ENCODE results near the gene POLR2B.
"Not testable (repeated sequence)": the region's sequence is repeated elsewhere in the genome, so short reads cannot be mapped to it uniquely, and the experiment has no call there.

The POLR2B gene

GRCh38 chr4:56990109-56990905 is 11.6 kb downstream of the POLR2B start:
- DNase-seq: no peak

- no peak for DNase-seq
These were observed 16.8 kb downstream of the POLR2B start for GRCh38 chr4:56995525-56995924.

- no peak for DNase-seq
These were observed 21.1 kb downstream of the POLR2B start for GRCh38 chr4:56999751-57000150.

GRCh38 chr4:57013543-57014120 is 34.9 kb downstream of the POLR2B start:
- no peak for DNase-seq

GRCh38 chr4:57018980-57019379 is 40.3 kb downstream of the POLR2B start:
- DNase-seq: no peak

GRCh38 chr4:57020467-57021101 is 41.9 kb downstream of the POLR2B start:
- DNase-seq: no peak

- DNase-seq: no peak
These were observed 44.4 kb downstream of the POLR2B start for GRCh38 chr4:57023104-57023503.

- no peak for DNase-seq
These were observed 55.8 kb downstream of the POLR2B start for GRCh38 chr4:57034520-57034919.

GRCh38 chr4:57037982-57038604 is 59.4 kb downstream of the POLR2B start:
- DNase-seq: peak; percentile 19 to 70

- no peak for DNase-seq
These were observed 60.6 kb downstream of the POLR2B start for GRCh38 chr4:57039345-57039744.

- DNase-seq: no peak
These were observed 61.8 kb downstream of the POLR2B start for GRCh38 chr4:57040510-57040909.

- no peak for DNase-seq
These were observed 62.3 kb downstream of the POLR2B start for GRCh38 chr4:57041020-57041419.

- DNase-seq: no peak
These were observed 64.0 kb downstream of the POLR2B start for GRCh38 chr4:57042711-57043169.

- DNase-seq: no peak
These were observed 64.9 kb downstream of the POLR2B start for GRCh38 chr4:57043347-57044251.

- no peak for DNase-seq
These were observed 65.6 kb downstream of the POLR2B start for GRCh38 chr4:57044279-57044678.

GRCh38 chr4:57044996-57045395 is 66.3 kb downstream of the POLR2B start:
- DNase-seq: no peak

GRCh38 chr4:57047046-57047445 is 68.3 kb downstream of the POLR2B start:
- DNase-seq: not testable (repeated sequence)

GRCh38 chr4:57048590-57049304 is 70.1 kb downstream of the POLR2B start:
- DNase-seq: no peak

GRCh38 chr4:57051095-57051494 is 72.4 kb downstream of the POLR2B start:
- no peak for DNase-seq

GRCh38 chr4:57051524-57051923 is 72.8 kb downstream of the POLR2B start:
- DNase-seq: no peak

GRCh38 chr4:57053508-57053907 is 74.8 kb downstream of the POLR2B start:
- no peak for DNase-seq

GRCh38 chr4:57055886-57056285 is 77.2 kb downstream of the POLR2B start:
- DNase-seq: peak in 1 of 2 experiments; percentile 6
